ENCODE measurements around the gene TVP23C. TPM values are rescaled to one million over a fixed set of nuclear protein-coding genes. Genes with fewer than 3 reads are reported as not detected.

TVP23C gene
- total RNA-seq, 1 experiment from 2014 or later = 16.9 TPM

GRCh38 chr17:15514469-15514868 lies 48.8 kb downstream of the TVP23C start:
- H3K4me1 ChIP-seq (ENCODE audit: insufficient read depth, low read length) = no peaks in the 10 kb centered on the region
- H3K36me3 Mint-ChIP-seq (ENCODE audit: insufficient read depth in 1 of 3, low read depth in 3 of 3) = peaks cover 14 to 50% (median 21%) of the 10 kb centered on the region in 3 experiments; a peak in 6 of 7 replicates
- H3K4ac ChIP-seq (ENCODE audit: low read depth, low read length) = no peak overlapping the region
- H3K27ac ChIP-seq (ENCODE audit: insufficient read length, low read depth, low read length) = no peak overlapping the region
- H2AK5ac ChIP-seq (ENCODE audit: insufficient read length, low read length) = no peak overlapping the region
- no peak overlapping the region for H2BK5ac ChIP-seq (ENCODE audit: insufficient read length, low read length)
- no peak for TF ChIP-seq CTCF (conservative IDR thresholded peaks at IDR 0.05)
- DNase-seq = no peak
- no peak overlapping the region for H2AFZ ChIP-seq (ENCODE audit: low read length)
- H3K9ac ChIP-seq (ENCODE audit: extremely low read depth, insufficient read length, low read length) = no peak overlapping the region
- H3K79me2 ChIP-seq (ENCODE audit: insufficient read depth, low read length) = no peaks in the 10 kb centered on the region
- no CpG with 5 or more reads among the region's 2 CpGs for WGBS (ENCODE audit: extremely low coverage, insufficient read length, low lambda C conversion rate)
- H3K56ac ChIP-seq (ENCODE audit: insufficient read length, low read depth, low read length) = no peak overlapping the region
- no peak overlapping the region for H2BK20ac ChIP-seq (ENCODE audit: low read depth, low read length, poor library complexity, severe bottlenecking)
- H3K23me2 ChIP-seq (ENCODE audit: insufficient read length, low read depth, low read length, poor library complexity, severe bottlenecking) = no peaks in the 10 kb centered on the region
- H3K9me3 Mint-ChIP-seq = no peaks in the 10 kb centered on the region
- no peak overlapping the region for H2BK15ac ChIP-seq (ENCODE audit: low read depth, low read length)
- H4K91ac ChIP-seq (ENCODE audit: insufficient read length, low read depth, low read length) = no peak overlapping the region
- no peak overlapping the region for H3K4me2 ChIP-seq (ENCODE audit: insufficient read depth, insufficient read length, low read length)
- no peak overlapping the region for H2BK120ac ChIP-seq (ENCODE audit: low read depth, low read length, poor library complexity, severe bottlenecking)
- no peak overlapping the region for H3K4me3 Mint-ChIP-seq
- H3K27me3 ChIP-seq (ENCODE audit: insufficient read depth, low read length) = no peaks in the 10 kb centered on the region
- no peaks in the 10 kb centered on the region for H3K27me3 Mint-ChIP-seq (ENCODE audit: low read depth)
- no peak overlapping the region for H3K18ac ChIP-seq (ENCODE audit: insufficient read length, low read depth, low read length)
- no peak overlapping the region for H4K8ac ChIP-seq (replicated peaks; ENCODE audit: insufficient read length, low read depth, low read length)
- 0 out of 7 replicates have a peak overlapping the region, but pooled peaks of 1 of the 3 experiments have one; percentile 1 for H3K27ac Mint-ChIP-seq
- no peaks in the 10 kb centered on the region for H3K4me1 Mint-ChIP-seq
- H3K23ac ChIP-seq (ENCODE audit: insufficient read length, low read depth, low read length) = no peak overlapping the region
- no peaks in the 10 kb centered on the region for H4K20me1 ChIP-seq (ENCODE audit: control insufficient read depth, insufficient read depth, insufficient read length)
- no peak overlapping the region for H2BK12ac ChIP-seq (ENCODE audit: insufficient read length, low read depth, low read length)
- no peak overlapping the region for H3T11ph ChIP-seq (ENCODE audit: low read length)
- H3K9me3 ChIP-seq (ENCODE audit: control insufficient read depth, low read depth, low read length) = no peaks in the 10 kb centered on the region
- no peak overlapping the region for H3K14ac ChIP-seq (ENCODE audit: insufficient read depth, low read length)
- no peaks in the 10 kb centered on the region for H3K79me1 ChIP-seq (ENCODE audit: insufficient read depth, low read depth, low read length, poor library complexity, severe bottlenecking)
- H4K5ac ChIP-seq (ENCODE audit: insufficient read length, low read depth, low read length) = no peak overlapping the region

Data from H9 (cell line).